MM.1S (cell line): ENCODE results near the gene MAP3K20.
"Not testable (repeated sequence)": the region's sequence is repeated elsewhere in the genome, so short reads cannot be mapped to it uniquely, and the experiment has no call there.

ENCODE experiments used
- DNase-seq: peaks from one replicate; pipeline ENCODE4 v3.0.0-alpha.2; 2015
- H2AFZ ChIP-seq: fragments of 300-600 bp; sonication (generic); 2 replicates; pipeline ENCODE4 v1.6.0; 2016; ENCODE audit warnings: antibody characterized with exemption, low read length
- H3F3A ChIP-seq: fragments of 300-600 bp; sonication (generic); 2 replicates; pipeline ENCODE4 v1.6.1; 2016; ENCODE audit warnings: mild to moderate bottlenecking, antibody characterized with exemption, low read length, moderate library complexity, mixed read lengths; ENCODE audit not compliant: insufficient read depth
- H3K27ac ChIP-seq: fragments of 300-600 bp; sonication (generic); 2 replicates; pipeline ENCODE4 v1.5.1; 2016; ENCODE audit warnings: mild to moderate bottlenecking, low read length
- H3K27me3 ChIP-seq: fragments of 300-600 bp; sonication (generic); replicated peaks from 2 replicates; pipeline ENCODE4 v1.6.0; 2016; ENCODE audit warnings: low read length; ENCODE audit not compliant: insufficient read depth
- H3K36me3 ChIP-seq: fragments of 300-600 bp; sonication (generic); replicated peaks from 2 replicates; pipeline ENCODE4 v1.6.1; 2016; ENCODE audit warnings: mild to moderate bottlenecking, low read length, mixed read lengths; ENCODE audit not compliant: insufficient read depth
- H3K4me1 ChIP-seq: fragments of 300-600 bp; sonication (generic); 2 replicates; pipeline ENCODE4 v1.6.1; 2016; ENCODE audit warnings: low read length, mixed read lengths
- H3K4me2 ChIP-seq: fragments of 300-600 bp; sonication (generic); 2 replicates; pipeline ENCODE4 v1.6.0; 2016; ENCODE audit warnings: low read depth, low read length
- H3K4me3 ChIP-seq: fragments of 300-600 bp; sonication (generic); 2 replicates; pipeline ENCODE4 v1.5.1; 2016; ENCODE audit warnings: low read length, mixed read lengths
- H3K79me2 ChIP-seq: fragments of 300-600 bp; sonication (generic); 2 replicates; pipeline ENCODE4 v1.6.1; 2016; ENCODE audit warnings: mixed run types, low read length, mixed read lengths
- H3K9ac ChIP-seq: fragments of 300-600 bp; sonication (generic); 2 replicates; pipeline ENCODE4 v1.6.1; 2016; ENCODE audit warnings: low read length, mixed read lengths
- H3K9me2 ChIP-seq: fragments of 300-600 bp; sonication (generic); replicated peaks from 2 replicates; pipeline ENCODE4 v1.6.1; 2016; ENCODE audit warnings: mild to moderate bottlenecking, low read length, mixed read lengths; ENCODE audit not compliant: insufficient read depth
- H3K9me3 ChIP-seq: fragments of 300-600 bp; sonication (generic); replicated peaks from 2 replicates; pipeline ENCODE4 v1.6.1; 2016; ENCODE audit warnings: mild to moderate bottlenecking, low read length, mixed read lengths; ENCODE audit not compliant: insufficient read depth
- H4K20me1 ChIP-seq: fragments of 300-600 bp; sonication (generic); 2 replicates; pipeline ENCODE4 v1.6.1; 2016; ENCODE audit warnings: mild to moderate bottlenecking, low read length, moderate library complexity, mixed read lengths; ENCODE audit not compliant: insufficient read depth
- EZH2 ChIP-seq: fragments of 300-600 bp; sonication (generic); optimal IDR thresholded peaks from 2 replicates; pipeline ENCODE3; 2017; ENCODE audit warnings: low read depth, mild to moderate bottlenecking, antibody characterized with exemption, low read length, mixed read lengths
- EZH2phosphoT487 ChIP-seq: fragments of 300-600 bp; sonication (generic); IDR thresholded peaks from 2 replicates; pipeline ENCODE4 v1.6.1; 2018; ENCODE audit warnings: antibody characterized with exemption, low read length
- TF ChIP-seq, protein P1 (sequence below): fragments of 300-600 bp; sonication (generic); IDR thresholded peaks from 2 replicates; pipeline ENCODE4 v1.5.1; 2016; ENCODE audit warnings: antibody characterized with exemption, low read length, mixed read lengths

The MAP3K20 gene

DNA sequence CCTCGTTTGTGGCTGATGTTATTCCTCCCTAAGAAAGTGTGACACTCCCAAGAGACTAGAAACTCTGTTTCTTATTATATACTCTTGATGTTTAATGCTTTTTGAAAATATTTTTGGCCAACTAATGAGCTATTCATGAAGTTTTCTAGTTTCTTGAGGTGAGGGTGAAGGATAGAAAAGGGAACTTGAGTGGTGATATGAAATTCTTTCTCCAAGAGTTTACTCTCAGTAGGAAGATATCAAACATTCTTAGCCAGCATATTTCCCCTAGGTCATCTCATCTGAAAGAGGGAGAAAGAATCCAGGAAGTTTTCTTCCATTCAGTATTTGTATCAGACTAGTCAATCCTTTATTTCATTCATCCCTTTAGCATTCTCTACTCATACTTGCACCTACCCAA lies 95.7 kb downstream of the MAP3K20 start:
- no peaks in the 10 kb centered on the region for H3F3A ChIP-seq
- H3K9me3 ChIP-seq: no peaks in the 10 kb centered on the region; the same call in 1 of the 2 replicates
- DNase-seq: no peak
- no peak overlapping the region for H3K9ac ChIP-seq
- H3K36me3 ChIP-seq: no peaks in the 10 kb centered on the region
- H3K27ac ChIP-seq: no peak overlapping the region
- TF ChIP-seq EZH2phosphoT487: no peak
- TF ChIP-seq EZH2: no peak
- TF ChIP-seq, protein P1, sequence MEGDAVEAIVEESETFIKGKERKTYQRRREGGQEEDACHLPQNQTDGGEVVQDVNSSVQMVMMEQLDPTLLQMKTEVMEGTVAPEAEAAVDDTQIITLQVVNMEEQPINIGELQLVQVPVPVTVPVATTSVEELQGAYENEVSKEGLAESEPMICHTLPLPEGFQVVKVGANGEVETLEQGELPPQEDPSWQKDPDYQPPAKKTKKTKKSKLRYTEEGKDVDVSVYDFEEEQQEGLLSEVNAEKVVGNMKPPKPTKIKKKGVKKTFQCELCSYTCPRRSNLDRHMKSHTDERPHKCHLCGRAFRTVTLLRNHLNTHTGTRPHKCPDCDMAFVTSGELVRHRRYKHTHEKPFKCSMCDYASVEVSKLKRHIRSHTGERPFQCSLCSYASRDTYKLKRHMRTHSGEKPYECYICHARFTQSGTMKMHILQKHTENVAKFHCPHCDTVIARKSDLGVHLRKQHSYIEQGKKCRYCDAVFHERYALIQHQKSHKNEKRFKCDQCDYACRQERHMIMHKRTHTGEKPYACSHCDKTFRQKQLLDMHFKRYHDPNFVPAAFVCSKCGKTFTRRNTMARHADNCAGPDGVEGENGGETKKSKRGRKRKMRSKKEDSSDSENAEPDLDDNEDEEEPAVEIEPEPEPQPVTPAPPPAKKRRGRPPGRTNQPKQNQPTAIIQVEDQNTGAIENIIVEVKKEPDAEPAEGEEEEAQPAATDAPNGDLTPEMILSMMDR: no peak
- no peaks in the 10 kb centered on the region for H3K79me2 ChIP-seq
- no peak overlapping the region for H2AFZ ChIP-seq
- H3K4me2 ChIP-seq: no peak overlapping the region
- no peaks in the 10 kb centered on the region for H3K9me2 ChIP-seq
- H3K4me1 ChIP-seq: no peaks in the 10 kb centered on the region
- H3K27me3 ChIP-seq: no peaks in the 10 kb centered on the region
- H3K4me3 ChIP-seq: no peak overlapping the region
- H4K20me1 ChIP-seq: no peaks in the 10 kb centered on the region

DNA sequence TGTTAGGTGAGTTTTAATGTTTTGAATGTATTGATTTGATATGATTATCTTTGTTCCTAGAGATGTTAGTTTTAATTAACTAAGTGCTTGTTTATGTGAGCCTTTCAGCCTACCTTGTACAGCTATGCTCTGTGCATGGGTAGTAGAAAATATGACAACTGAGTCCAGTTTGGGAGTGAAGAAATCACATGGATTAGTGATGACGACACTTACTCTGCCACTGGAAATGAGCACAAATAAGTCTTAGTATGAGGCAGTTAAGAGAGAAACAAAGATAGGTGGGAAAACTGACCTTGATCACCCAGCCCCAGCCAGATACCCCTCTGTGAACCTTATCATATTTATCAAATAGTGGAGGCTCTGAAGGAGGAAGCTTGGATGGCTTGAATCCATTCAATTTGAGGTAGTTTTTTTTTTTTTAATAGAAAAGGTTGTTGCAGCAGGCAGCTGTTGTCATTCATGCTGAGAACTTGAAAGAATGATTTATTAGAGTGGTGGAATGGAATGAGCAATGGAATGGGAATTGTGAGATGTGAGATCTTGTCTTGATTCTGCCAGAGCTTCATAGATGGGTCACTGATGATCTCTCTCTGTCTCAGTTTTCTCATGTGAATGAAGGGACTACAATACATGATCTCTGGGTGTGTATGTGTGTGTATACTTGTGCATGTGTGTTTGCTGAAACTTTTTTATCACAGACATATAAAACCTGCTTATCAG lies 96.4 kb downstream of the MAP3K20 start:
- Histone ChIP-seq H3K79me2 (no peaks in the 10 kb centered on the region), H3K4me3 (no peak overlapping the region), H3K4me2 (no peak overlapping the region), H3K9me2 (no peaks in the 10 kb centered on the region), H3K36me3 (no peaks in the 10 kb centered on the region), H3K9me3 (no peaks in the 10 kb centered on the region), H3K27ac (no peak overlapping the region), H3K9ac (no peak overlapping the region), H3K4me1 (no peaks in the 10 kb centered on the region), H3K27me3 (no peaks in the 10 kb centered on the region), H4K20me1 (no peaks in the 10 kb centered on the region), H2AFZ (no peak overlapping the region), H3F3A (no peaks in the 10 kb centered on the region)
- TF ChIP-seq, protein P1: no peak
- no peak for TF ChIP-seq EZH2
- TF ChIP-seq EZH2phosphoT487: no peak
- DNase-seq: no peak

DNA sequence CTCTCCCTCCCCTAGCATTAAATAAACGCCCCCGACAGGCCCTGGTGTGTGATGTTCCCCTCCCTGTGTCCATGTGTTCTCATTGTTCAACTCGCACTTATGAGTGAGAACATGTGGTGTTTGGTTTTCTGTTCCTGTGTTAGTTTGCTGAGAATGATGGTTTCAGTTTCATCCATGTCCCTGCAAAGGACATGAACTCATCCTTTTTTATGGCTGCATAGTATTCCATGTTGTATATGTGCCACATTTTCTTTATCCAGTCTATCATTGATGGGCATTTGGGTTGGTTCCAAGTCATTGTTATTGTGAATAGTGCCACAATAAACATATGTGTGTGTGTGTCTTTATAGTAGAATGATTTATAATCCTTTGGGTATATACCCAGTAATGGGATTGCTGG lies 98.7 kb downstream of the MAP3K20 start:
- H3K4me2 ChIP-seq, H4K20me1 ChIP-seq, H3K4me3 ChIP-seq, H3K4me1 ChIP-seq, DNase-seq, H3K9me3 ChIP-seq, H3F3A ChIP-seq, H3K36me3 ChIP-seq, H2AFZ ChIP-seq, H3K9me2 ChIP-seq, H3K27ac ChIP-seq, H3K79me2 ChIP-seq, H3K27me3 ChIP-seq, H3K9ac ChIP-seq: not testable (repeated sequence)

DNA sequence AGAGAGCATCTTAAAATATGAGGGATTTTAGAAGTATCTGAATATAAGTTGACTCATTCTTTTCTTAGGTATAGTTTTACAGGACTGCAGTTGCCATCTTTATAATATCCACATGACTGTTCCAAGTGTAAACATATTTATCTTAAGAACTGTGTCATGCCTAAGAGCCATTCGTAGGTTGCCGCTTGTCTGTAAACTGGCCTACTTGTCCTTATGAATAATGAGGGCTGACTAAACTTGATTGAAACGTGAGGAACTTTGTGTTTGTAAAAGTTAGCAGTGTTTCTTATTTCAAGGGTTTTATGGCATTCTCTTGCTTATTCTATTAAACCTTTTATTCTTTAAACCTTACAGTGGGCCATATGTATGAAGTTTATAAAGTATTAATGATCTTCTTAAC lies 99.6 kb downstream of the MAP3K20 start:
- Histone ChIP-seq H3F3A (no peaks in the 10 kb centered on the region), H3K27ac (no peak overlapping the region), H3K27me3 (no peaks in the 10 kb centered on the region), H3K4me3 (no peak overlapping the region), H3K9me3 (no peaks in the 10 kb centered on the region), H3K36me3 (no peaks in the 10 kb centered on the region), H2AFZ (no peak overlapping the region), H4K20me1 (no peaks in the 10 kb centered on the region), H3K4me2 (no peak overlapping the region), H3K4me1 (no peaks in the 10 kb centered on the region), H3K79me2 (no peaks in the 10 kb centered on the region), H3K9ac (no peak overlapping the region), H3K9me2 (no peaks in the 10 kb centered on the region)
- TF ChIP-seq, protein P1: no peak
- TF ChIP-seq EZH2 (no peak), EZH2phosphoT487 (no peak)
- no peak for DNase-seq
